D721Med (cell line): Measurements from ENCODE around the gene ABTB2.

Experiments
- DNase-seq: peaks from one replicate; pipeline ENCODE4 v3.0.0; 2011; ENCODE audit warnings: low spot score; ENCODE audit not compliant: insufficient read length
- FAIRE-seq: peaks from 2 replicates; lab custom pipeline; 2011; peaks lifted over from hg19 to GRCh38; lab: Jason Lieb, UNC
- CTCF ChIP-seq: IDR thresholded peaks from 2 replicates; pipeline ENCODE4 v1.5.1; 2012; ENCODE audit warnings: mild to moderate bottlenecking, control low read depth; ENCODE audit not compliant: insufficient read depth; ENCODE audit errors: missing control alignments

The ABTB2 gene

GRCh38 chr11:34314176-34314575 lies 43.6 kb downstream of the ABTB2 start:
- no peak for FAIRE-seq
- no peak for TF ChIP-seq CTCF
- DNase-seq, result no peak

GRCh38 chr11:34313099-34313517 lies 44.7 kb downstream of the ABTB2 start:
- FAIRE-seq, result no peak
- no peak for DNase-seq
- no peak for TF ChIP-seq CTCF

- no peak for TF ChIP-seq CTCF
- DNase-seq (no peak), FAIRE-seq (no peak)
Measured at GRCh38 chr11:34311126-34311525, 46.7 kb downstream of the ABTB2 start.

- no peak for FAIRE-seq
- DNase-seq, result no peak
- TF ChIP-seq CTCF, result no peak
Measured at GRCh38 chr11:34309965-34310364, 47.8 kb downstream of the ABTB2 start.

- no peak for FAIRE-seq
- no peak for DNase-seq
- TF ChIP-seq CTCF, result no peak
Measured at GRCh38 chr11:34308913-34309585, 48.8 kb downstream of the ABTB2 start.

- no peak for TF ChIP-seq CTCF
- FAIRE-seq, result no peak
- DNase-seq, result no peak
Measured at GRCh38 chr11:34308049-34308912, 49.5 kb downstream of the ABTB2 start.

- FAIRE-seq (no peak), DNase-seq (no peak)
Measured at GRCh38 chr11:34305780-34306179, 52.0 kb downstream of the ABTB2 start.

More at GRCh38 chr11:34305780-34306179, 52.0 kb downstream of the ABTB2 start:
- TF ChIP-seq CTCF, result no peak
